Small intestine (tissue), 7 donors: Measurements from ENCODE around the gene FZD7. TPM values are rescaled to one million over a fixed set of nuclear protein-coding genes. Genes with fewer than 3 reads are reported as not detected.

ENCODE experiments used
- DNase-seq, 2 donors: peaks; one replicate each; pipeline versions ENCODE4 v3.0.0 to v3.0.0-alpha.2; 2013
- FAIRE-seq: peaks from 2 replicates; lab custom pipeline; 2012; peaks lifted over from hg19 to GRCh38; lab: Jason Lieb, UNC
- H3K27ac ChIP-seq, 3 donors: one replicate each; pipeline ENCODE4 v1.5.1; 2013; ENCODE audit warnings: low read length in 2 of 3, mild to moderate bottlenecking in 2 of 3, control low read depth in 1 of 3, inconsistent platforms in 1 of 3, low read depth in 1 of 3, moderate library complexity in 1 of 3
- H3K27me3 ChIP-seq, 3 donors: one replicate each; pipeline ENCODE4 v1.6.1; 2013; ENCODE audit warnings: low read length in 3 of 3, inconsistent platforms in 1 of 3; ENCODE audit not compliant: control insufficient read depth in 3 of 3, insufficient read depth in 3 of 3
- H3K36me3 ChIP-seq, 3 donors: one replicate each; pipeline ENCODE4 v1.6.1; 2013; ENCODE audit warnings: low read length in 3 of 3, inconsistent platforms in 1 of 3, low read depth in 1 of 3, mild to moderate bottlenecking in 1 of 3, moderate library complexity in 1 of 3; ENCODE audit not compliant: control insufficient read depth in 3 of 3, insufficient read depth in 2 of 3
- H3K4me1 ChIP-seq, 3 donors: one replicate each; pipeline ENCODE4 v1.6.1; 2013; ENCODE audit warnings: low read length in 2 of 3, inconsistent platforms in 1 of 3, low read depth in 1 of 3, mild to moderate bottlenecking in 1 of 3, moderate library complexity in 1 of 3; ENCODE audit not compliant: control insufficient read depth in 3 of 3, insufficient read depth in 2 of 3
- H3K4me3 ChIP-seq, 3 donors: one replicate each; pipeline ENCODE4 v1.5.1; 2013; ENCODE audit warnings: low read length in 3 of 3, control low read depth in 1 of 3, inconsistent platforms in 1 of 3, low read depth in 1 of 3, mild to moderate bottlenecking in 1 of 3, moderate library complexity in 1 of 3
- H3K9me3 ChIP-seq, 2 donors: one replicate each; pipeline ENCODE4 v1.6.1; 2013; ENCODE audit warnings: low read depth in 1 of 2, low read length in 1 of 2; ENCODE audit not compliant: control insufficient read depth in 2 of 2, insufficient read depth in 1 of 2
- WGBS, 3 donors: extraction: QIAGEN DNeasy Blood & Tissue Kit; methylation state at CpG; one replicate each; pipeline ENCODE4 v1.1.7; 2013; 5-methylcytosine and 5-hydroxymethylcytosine counted together
- polyA plus RNA-seq, 4 donors: library from polyadenylated mRNA; stranded (reverse) in 3 of 4; unstranded in 1 of 4; fragments of 200-250 nt in 3 of 4; fragments of 120-200 nt in 1 of 4; gene quantifications; one replicate each; pipeline versions ENCODE4 v1.2.1 to v1.2.3, GENCODE V29; 2013
- donor health status: healthy with polysubstance abuse.
- donor health status: control.
- donor health status: control.
- donor health status: Bipolar disorder and iron deficiency.
- donor health status: healthy.

Gene FZD7
- polyA plus RNA-seq, 4 donors: 1.6 to 27.9 (median 6.3) TPM

DNA sequence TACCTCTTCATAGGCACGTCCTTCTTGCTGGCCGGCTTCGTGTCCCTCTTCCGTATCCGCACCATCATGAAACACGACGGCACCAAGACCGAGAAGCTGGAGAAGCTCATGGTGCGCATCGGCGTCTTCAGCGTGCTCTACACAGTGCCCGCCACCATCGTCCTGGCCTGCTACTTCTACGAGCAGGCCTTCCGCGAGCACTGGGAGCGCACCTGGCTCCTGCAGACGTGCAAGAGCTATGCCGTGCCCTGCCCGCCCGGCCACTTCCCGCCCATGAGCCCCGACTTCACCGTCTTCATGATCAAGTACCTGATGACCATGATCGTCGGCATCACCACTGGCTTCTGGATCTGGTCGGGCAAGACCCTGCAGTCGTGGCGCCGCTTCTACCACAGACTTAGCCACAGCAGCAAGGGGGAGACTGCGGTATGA lies 2.3 kb downstream of the FZD7 start:
- Histone ChIP-seq H3K4me1 (peaks cover 0 to 31% (median 13%) of the 10 kb centered on the region in 3 donors), H3K4me3 (peak overlapping the region in 2 of 3 donors; percentile 2 to 62), H3K27me3 (peaks cover 0 to 8% (median 0%) of the 10 kb centered on the region in 3 donors), H3K36me3 (peaks cover 0 to 6% (median 0%) of the 10 kb centered on the region in 3 donors), H3K27ac (peak overlapping the region in 1 of 3 donors; percentile 9), H3K9me3 (peaks cover 0 to 4% of the 10 kb centered on the region in 2 donors)
- DNase-seq: peak in 1 of 2 donors; percentile 21
- WGBS, 3 donors: 73 to 91% (median 82%) methylated on average over 32 of the region's 32 CpGs
- FAIRE-seq: no peak

- Histone ChIP-seq H3K27me3 (peaks cover 0 to 8% (median 0%) of the 10 kb centered on the region in 3 donors), H3K27ac (peak overlapping the region in 2 of 3 donors; percentile 61 to 63), H3K4me1 (peaks cover 0 to 31% (median 13%) of the 10 kb centered on the region in 3 donors), H3K4me3 (peak overlapping the region in 2 of 3 donors; percentile 19 to 62), H3K36me3 (peaks cover 0 to 6% (median 0%) of the 10 kb centered on the region in 3 donors), H3K9me3 (peaks cover 0 to 4% of the 10 kb centered on the region in 2 donors)
- 28 to 47% (median 41%) methylated on average over 15 of the region's 15 CpGs for WGBS, 3 donors
- DNase-seq: peak in 1 of 2 donors; percentile 31
- FAIRE-seq: no peak
Observed at GRCh38 chr2:202036601-202037037, 3.0 kb downstream of the FZD7 start.

- FAIRE-seq (no peak), DNase-seq (peak in 1 of 2 donors; percentile 19)
- Histone ChIP-seq H3K36me3 (peaks cover 0 to 6% (median 0%) of the 10 kb centered on the region in 3 donors), H3K4me1 (peaks cover 0 to 28% (median 11%) of the 10 kb centered on the region in 3 donors), H3K4me3 (peak overlapping the region in 2 of 3 donors; percentile 19 to 62), H3K27ac (peak overlapping the region in 2 of 3 donors; percentile 61 to 63), H3K27me3 (peaks cover 0 to 8% (median 0%) of the 10 kb centered on the region in 3 donors), H3K9me3 (peaks cover 0 to 4% of the 10 kb centered on the region in 2 donors)
- WGBS, 3 donors: 32 to 45% (median 40%) methylated on average over 7 of the region's 7 CpGs
Observed at GRCh38 chr2:202037086-202037485, 3.4 kb downstream of the FZD7 start.

GRCh38 chr2:202038471-202039277 lies 5.0 kb downstream of the FZD7 start:
- peaks cover 0 to 26% (median 11%) of the 10 kb centered on the region in 3 donors for H3K4me1 ChIP-seq
- DNase-seq: peak; percentile 66 to 88
- H3K27ac ChIP-seq: peak overlapping the region; percentile 26 to 81 (median 71)
- peaks cover 0 to 6% (median 0%) of the 10 kb centered on the region in 3 donors for H3K36me3 ChIP-seq
- peaks cover 0 to 4% of the 10 kb centered on the region in 2 donors for H3K9me3 ChIP-seq
- WGBS, 3 donors: 22 to 42% (median 34%) methylated on average over 4 of the region's 4 CpGs
- H3K27me3 ChIP-seq: peaks cover 0 to 8% (median 0%) of the 10 kb centered on the region in 3 donors
- FAIRE-seq: no peak
- no peak overlapping the region for H3K4me3 ChIP-seq

GRCh38 chr2:202039278-202040078 lies 5.8 kb downstream of the FZD7 start:
- H3K27me3 ChIP-seq: peaks cover 0 to 8% (median 0%) of the 10 kb centered on the region in 3 donors
- FAIRE-seq (no peak), DNase-seq (peak; percentile 41 to 44)
- H3K4me3 ChIP-seq: no peak overlapping the region
- H3K36me3 ChIP-seq: peaks cover 0 to 6% (median 0%) of the 10 kb centered on the region in 3 donors
- H3K9me3 ChIP-seq: peaks cover 0 to 4% of the 10 kb centered on the region in 2 donors
- 11 to 30% (median 28%) methylated on average over 13 of the region's 13 CpGs for WGBS, 3 donors
- H3K4me1 ChIP-seq: peaks cover 0 to 26% (median 11%) of the 10 kb centered on the region in 3 donors
- peak overlapping the region; percentile 26 to 81 (median 71) for H3K27ac ChIP-seq

DNA sequence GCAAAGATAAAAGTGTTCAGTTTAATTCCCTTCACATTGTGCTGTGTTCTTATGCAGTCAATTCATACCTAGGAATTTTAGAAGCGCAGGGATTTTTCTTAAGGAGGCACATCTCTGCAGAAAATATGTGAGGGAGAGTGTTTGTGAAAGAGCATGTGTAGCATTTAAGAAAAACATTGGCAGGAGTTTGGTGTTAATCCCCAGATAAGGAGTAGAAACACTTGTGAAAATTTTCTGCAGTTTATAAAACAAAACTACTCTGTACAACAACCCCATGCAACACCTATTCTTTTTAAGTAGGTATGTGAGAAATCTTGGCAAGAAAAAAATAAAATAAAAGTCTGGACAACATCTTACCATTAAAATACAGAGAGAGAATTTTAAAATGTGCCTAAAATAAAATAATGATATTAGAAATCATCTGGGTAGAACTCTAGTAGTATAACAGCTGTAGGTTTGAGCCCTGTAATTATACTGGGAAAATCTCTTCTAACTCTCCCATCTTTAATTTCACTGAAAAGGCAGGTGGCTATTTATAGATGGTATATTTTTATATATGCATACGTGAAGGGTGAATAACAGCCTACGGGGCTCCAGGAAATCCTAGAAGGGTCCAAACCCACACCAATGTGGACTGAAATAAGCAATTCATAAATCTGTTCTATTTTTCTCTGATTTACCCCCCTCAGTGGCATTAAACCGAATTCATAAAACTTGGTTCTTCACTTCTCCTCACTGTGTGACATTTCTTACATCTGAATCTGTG lies 6.6 kb downstream of the FZD7 start:
- H3K9me3 ChIP-seq: peaks cover 0 to 4% of the 10 kb centered on the region in 2 donors
- no peak for FAIRE-seq
- H3K36me3 ChIP-seq: peaks cover 0 to 6% (median 0%) of the 10 kb centered on the region in 3 donors
- H3K4me3 ChIP-seq: no peak overlapping the region
- peaks cover 0 to 24% (median 10%) of the 10 kb centered on the region in 3 donors for H3K4me1 ChIP-seq
- no peak for DNase-seq
- peak overlapping the region in 1 of 3 donors; percentile 26 for H3K27ac ChIP-seq
- H3K27me3 ChIP-seq: peaks cover 0 to 6% (median 0%) of the 10 kb centered on the region in 3 donors
- 67 to 70% (median 68%) methylated on average over 4 of the region's 4 CpGs for WGBS, 3 donors

GRCh38 chr2:202042444-202042843 lies 8.8 kb downstream of the FZD7 start:
- no peaks in the 10 kb centered on the region for H3K36me3 ChIP-seq
- no peak overlapping the region for H3K27ac ChIP-seq
- no peak for FAIRE-seq
- 88 to 92% (median 90%) methylated on average over 5 of the region's 5 CpGs for WGBS, 3 donors
- no peak overlapping the region for H3K4me3 ChIP-seq
- no peaks in the 10 kb centered on the region for H3K27me3 ChIP-seq
- no peak for DNase-seq
- H3K4me1 ChIP-seq: peaks cover 0 to 11% (median 7%) of the 10 kb centered on the region in 3 donors
- no peaks in the 10 kb centered on the region for H3K9me3 ChIP-seq
